GM12874 (cell line): ENCODE results near the gene THAP6.

Source experiments
- CTCF ChIP-seq: IDR thresholded peaks from 2 replicates; pipeline ENCODE4 v1.5.1; 2011; ENCODE audit warnings: low read depth, mild to moderate bottlenecking, control low read depth, low read length, moderate library complexity; ENCODE audit not compliant: insufficient read depth

Gene THAP6

GRCh38 chr4:75530556-75531322, 16.5 kb downstream of the THAP6 start:
- TF ChIP-seq CTCF: no peak

GRCh38 chr4:75542824-75543223, 28.6 kb downstream of the THAP6 start:
- no peak for TF ChIP-seq CTCF

GRCh38 chr4:75544870-75545269, 30.6 kb downstream of the THAP6 start:
- no peak for TF ChIP-seq CTCF

- TF ChIP-seq CTCF: no peak
Observed at GRCh38 chr4:75545526-75545925, 31.3 kb downstream of the THAP6 start.

GRCh38 chr4:75547647-75548387, 33.5 kb downstream of the THAP6 start:
- no peak for TF ChIP-seq CTCF

- no peak for TF ChIP-seq CTCF
Observed at GRCh38 chr4:75549019-75549418, 34.7 kb downstream of the THAP6 start.

GRCh38 chr4:75552452-75552851, 38.2 kb downstream of the THAP6 start:
- no peak for TF ChIP-seq CTCF
